GM12875 (cell line): ENCODE measurements around the gene UBXN11.

Experiments used
- H3K4me3 ChIP-seq: one replicate; pipeline ENCODE4 v1.5.1; 2011; ENCODE audit warnings: low read depth, low read length, control low read depth
- TF ChIP-seq, protein P1 (sequence below): IDR thresholded peaks from 2 replicates; pipeline ENCODE4 v1.5.1; 2011; ENCODE audit warnings: low read depth, mild to moderate bottlenecking, control low read depth, inconsistent platforms, low read length, moderate library complexity, borderline replicate concordance; ENCODE audit not compliant: insufficient read depth

The UBXN11 gene

GRCh38 chr1:26345718-26346117, 39.3 kb upstream of the UBXN11 start:
- H3K4me3 ChIP-seq: no peak overlapping the region
- TF ChIP-seq, protein P1, sequence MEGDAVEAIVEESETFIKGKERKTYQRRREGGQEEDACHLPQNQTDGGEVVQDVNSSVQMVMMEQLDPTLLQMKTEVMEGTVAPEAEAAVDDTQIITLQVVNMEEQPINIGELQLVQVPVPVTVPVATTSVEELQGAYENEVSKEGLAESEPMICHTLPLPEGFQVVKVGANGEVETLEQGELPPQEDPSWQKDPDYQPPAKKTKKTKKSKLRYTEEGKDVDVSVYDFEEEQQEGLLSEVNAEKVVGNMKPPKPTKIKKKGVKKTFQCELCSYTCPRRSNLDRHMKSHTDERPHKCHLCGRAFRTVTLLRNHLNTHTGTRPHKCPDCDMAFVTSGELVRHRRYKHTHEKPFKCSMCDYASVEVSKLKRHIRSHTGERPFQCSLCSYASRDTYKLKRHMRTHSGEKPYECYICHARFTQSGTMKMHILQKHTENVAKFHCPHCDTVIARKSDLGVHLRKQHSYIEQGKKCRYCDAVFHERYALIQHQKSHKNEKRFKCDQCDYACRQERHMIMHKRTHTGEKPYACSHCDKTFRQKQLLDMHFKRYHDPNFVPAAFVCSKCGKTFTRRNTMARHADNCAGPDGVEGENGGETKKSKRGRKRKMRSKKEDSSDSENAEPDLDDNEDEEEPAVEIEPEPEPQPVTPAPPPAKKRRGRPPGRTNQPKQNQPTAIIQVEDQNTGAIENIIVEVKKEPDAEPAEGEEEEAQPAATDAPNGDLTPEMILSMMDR: no peak

- TF ChIP-seq, protein P1: no peak
- no peak overlapping the region for H3K4me3 ChIP-seq
Observed at GRCh38 chr1:26344147-26344920, 37.9 kb upstream of the UBXN11 start.

GRCh38 chr1:26340047-26340481, 33.6 kb upstream of the UBXN11 start:
- H3K4me3 ChIP-seq: no peak overlapping the region
- TF ChIP-seq, protein P1: no peak

GRCh38 chr1:26338670-26339069, 32.2 kb upstream of the UBXN11 start:
- TF ChIP-seq, protein P1: no peak
- no peak overlapping the region for H3K4me3 ChIP-seq

DNA sequence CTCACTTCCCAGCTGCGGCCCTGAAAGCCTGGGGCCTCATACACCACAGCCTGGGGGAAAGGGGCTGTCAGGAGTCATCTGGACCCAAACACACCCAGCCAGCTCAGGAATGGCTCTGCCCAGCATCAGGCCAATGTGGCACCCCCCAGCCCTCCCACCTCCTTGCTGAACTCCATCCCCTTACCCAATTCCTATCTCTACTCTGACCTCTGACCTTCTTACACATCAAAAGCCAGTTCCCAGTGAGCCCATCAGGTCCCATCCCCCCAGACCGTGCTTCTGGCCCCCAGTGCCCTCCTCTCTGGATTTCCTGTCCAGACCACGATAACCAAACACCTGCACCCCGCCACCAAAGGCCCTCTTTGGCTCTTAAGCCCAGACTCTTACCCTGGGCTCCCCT, 31.2 kb upstream of the UBXN11 start:
- TF ChIP-seq, protein P1: no peak

DNA sequence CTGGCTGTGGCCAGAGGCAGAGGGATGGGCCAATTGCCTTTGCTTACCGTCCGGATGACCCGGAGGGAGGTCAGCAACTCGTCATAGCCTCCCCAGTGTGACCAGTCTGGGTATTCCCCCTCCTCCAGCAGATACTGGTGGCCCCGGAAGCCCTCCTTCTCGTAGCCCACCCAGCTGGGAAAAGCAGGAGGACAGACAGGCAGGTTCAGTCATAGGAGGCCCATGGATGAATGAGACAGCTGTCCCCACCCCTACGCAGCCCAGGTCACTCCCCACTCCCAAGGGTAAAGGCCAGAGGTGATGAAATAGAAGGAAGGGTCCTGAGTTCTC, 30.7 kb upstream of the UBXN11 start:
- TF ChIP-seq, protein P1: no peak
- no peak overlapping the region for H3K4me3 ChIP-seq

More for the DNA sequence above, 31.2 kb upstream of the UBXN11 start:
- H3K4me3 ChIP-seq: no peak overlapping the region
